Peyer's patch (tissue), 4 donors: Measurements from ENCODE around the gene SYNPR.

Experiments used
- CTCF ChIP-seq, 6 experiments: fragments of 450-650 bp in 4 of 6; fragments of 200-600 bp in 2 of 6; sonication (generic) in 1 of 6; IDR thresholded peaks; one replicate each; pipeline ENCODE4 v1.5.1; 2017 to 2019; ENCODE audit warnings: antibody characterized with exemption in 6 of 6, mild to moderate bottlenecking in 3 of 6, moderate library complexity in 1 of 6
- POLR2A ChIP-seq, 2 donors: fragments of 450-650 bp; IDR thresholded peaks; one replicate each; pipeline ENCODE4 v1.5.1; 2017; ENCODE audit warnings: antibody characterized with exemption in 2 of 2, mild to moderate bottlenecking in 2 of 2, moderate library complexity in 2 of 2

- TF ChIP-seq CTCF (IDR thresholded peaks at IDR 0.05) (no peak), POLR2A (IDR thresholded peaks at IDR 0.05) (no peak)
Measured at GRCh38 chr3:63303238-63303637, 25.1 kb downstream of the SYNPR start.
